GM19193 (cell line): ENCODE results near the gene PLCXD1.

Source experiments
- POLR2A ChIP-seq: IDR thresholded peaks from 4 replicates; pipeline ENCODE4 v1.6.1; 2011; ENCODE audit not compliant: insufficient read depth, insufficient read length; ENCODE audit errors: extremely low read depth

The PLCXD1 gene

GRCh38 chrX:338836-339400 lies 57.7 kb downstream of the PLCXD1 start:
- TF ChIP-seq POLR2A = no peak

- TF ChIP-seq POLR2A = no peak
Observed at GRCh38 chrX:340121-340520, 58.9 kb downstream of the PLCXD1 start.

GRCh38 chrX:340641-341423 lies 59.7 kb downstream of the PLCXD1 start:
- TF ChIP-seq POLR2A = no peak

- TF ChIP-seq POLR2A = no peak
Observed at GRCh38 chrX:341541-342101, 60.4 kb downstream of the PLCXD1 start.

- no peak for TF ChIP-seq POLR2A
Observed at GRCh38 chrX:344371-344901, 63.3 kb downstream of the PLCXD1 start.

GRCh38 chrX:345020-345925 lies 64.1 kb downstream of the PLCXD1 start:
- no peak for TF ChIP-seq POLR2A

- no peak for TF ChIP-seq POLR2A
Observed at GRCh38 chrX:346034-346813, 65.0 kb downstream of the PLCXD1 start.

- no peak for TF ChIP-seq POLR2A
Observed at GRCh38 chrX:347351-348117, 66.4 kb downstream of the PLCXD1 start.

GRCh38 chrX:348461-349117 lies 67.4 kb downstream of the PLCXD1 start:
- no peak for TF ChIP-seq POLR2A

GRCh38 chrX:349196-349595 lies 68.0 kb downstream of the PLCXD1 start:
- no peak for TF ChIP-seq POLR2A

- no peak for TF ChIP-seq POLR2A
Observed at GRCh38 chrX:349702-350101, 68.5 kb downstream of the PLCXD1 start.

GRCh38 chrX:350148-350533 lies 69.0 kb downstream of the PLCXD1 start:
- no peak for TF ChIP-seq POLR2A
